ENCODE measurements around the gene ACOT13. TPM values are rescaled to one million over a fixed set of nuclear protein-coding genes. Genes with fewer than 3 reads are reported as not detected.
"Not testable (repeated sequence)": the region's sequence is repeated elsewhere in the genome, so short reads cannot be mapped to it uniquely, and the experiment has no call there.

ACOT13 gene
- total RNA-seq, 4 donors from 2014 or later: 5.8 to 9.4 (median 7.2) TPM

DNA sequence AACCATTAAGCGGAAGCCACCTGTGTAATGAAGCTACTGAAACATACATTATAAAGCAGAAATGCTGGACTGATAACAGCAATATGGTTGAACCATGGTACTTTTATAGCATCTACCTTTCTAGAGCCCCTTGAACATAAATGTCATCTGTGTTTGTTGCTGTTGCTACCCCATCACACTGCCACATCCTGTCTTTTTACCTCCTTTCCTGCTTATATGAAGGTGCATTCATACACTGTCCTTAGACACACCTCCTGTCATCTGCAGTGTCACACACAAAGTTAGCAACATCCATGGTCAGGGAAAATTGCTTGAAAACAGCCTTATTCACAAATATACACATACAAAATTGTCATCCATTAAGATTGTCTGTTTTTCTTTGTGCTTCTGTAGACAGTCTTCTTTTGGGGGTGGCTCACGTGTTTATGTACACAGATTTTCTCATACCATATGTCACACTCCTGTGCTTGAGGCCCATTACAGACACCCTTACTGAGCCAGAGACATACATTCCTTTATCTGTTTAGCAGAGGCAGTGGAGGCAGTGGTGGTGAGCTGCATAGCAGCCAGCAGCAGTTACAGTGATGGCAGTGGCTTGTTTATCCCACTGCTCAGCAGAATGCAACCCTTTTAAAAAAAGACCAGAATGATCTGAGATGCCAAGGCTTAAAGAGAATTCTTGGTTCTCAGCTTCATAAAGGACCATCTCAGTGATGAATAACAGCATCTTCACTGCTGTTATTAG lies 26.1 kb downstream of the ACOT13 start:
- no peak overlapping the region for H3K27ac ChIP-seq (replicated peaks in 1 of 4)
- intact Hi-C loops (cut with DNase I): no loop called here
- 83% methylated on average over 2 of the region's 2 CpGs for WGBS

DNA sequence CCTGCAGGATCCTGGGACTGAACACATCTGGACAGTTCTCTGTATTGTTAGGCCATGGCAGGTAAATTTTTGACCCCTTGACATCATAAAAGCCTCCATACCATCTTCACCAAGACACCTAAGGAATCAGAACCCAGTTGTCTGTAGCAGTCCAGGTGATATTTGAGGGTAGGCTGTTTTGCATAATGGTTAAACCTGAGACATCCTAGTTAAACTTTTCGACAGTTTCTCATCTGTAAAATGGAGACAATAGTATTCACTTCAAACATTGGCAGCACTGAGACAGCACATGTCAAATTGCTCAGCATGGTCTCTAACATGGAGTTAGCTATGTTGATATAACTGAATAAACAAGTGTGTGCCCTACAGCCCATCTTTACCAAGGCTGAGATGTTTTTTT lies 27.3 kb downstream of the ACOT13 start:
- Histone ChIP-seq H3K4me1 (peaks cover 0 to 7% (median 0%) of the 10 kb centered on the region in 4 donors), H3K9me3 (no peaks in the 10 kb centered on the region), H3K27me3 (no peaks in the 10 kb centered on the region), H3K27ac (replicated peaks in 1 of 4) (no peak overlapping the region), H3K4me3 (no peak overlapping the region), H3K36me3 (peaks cover 0 to 10% (median 3%) of the 10 kb centered on the region in 4 donors)
- intact Hi-C loops (cut with DNase I): loop anchor here (2.0 kb wide), 1 partner anchor 111 kb away; no protein-coding TSS in a partner anchor
- 90% methylated on average over 1 of the region's 1 CpG for WGBS
- no peak for DNase-seq (ENCODE audit: extremely low spot score)
- TF ChIP-seq POLR2A (IDR thresholded peaks at IDR 0.05; ENCODE audit: low read depth) (no peak), EP300 (IDR thresholded peaks at IDR 0.05) (no peak)

More for the DNA sequence above, 26.1 kb downstream of the ACOT13 start:
- H3K4me3 ChIP-seq: no peak overlapping the region
- H3K36me3 ChIP-seq: peaks cover 0 to 5% (median 0%) of the 10 kb centered on the region in 4 donors
- no peak for DNase-seq (ENCODE audit: extremely low spot score)
- TF ChIP-seq EP300 (IDR thresholded peaks at IDR 0.05) (no peak), POLR2A (IDR thresholded peaks at IDR 0.05; ENCODE audit: low read depth) (no peak), POLR2AphosphoS5 (IDR thresholded peaks at IDR 0.05) (no peak)
- TF ChIP-seq, protein P1, sequence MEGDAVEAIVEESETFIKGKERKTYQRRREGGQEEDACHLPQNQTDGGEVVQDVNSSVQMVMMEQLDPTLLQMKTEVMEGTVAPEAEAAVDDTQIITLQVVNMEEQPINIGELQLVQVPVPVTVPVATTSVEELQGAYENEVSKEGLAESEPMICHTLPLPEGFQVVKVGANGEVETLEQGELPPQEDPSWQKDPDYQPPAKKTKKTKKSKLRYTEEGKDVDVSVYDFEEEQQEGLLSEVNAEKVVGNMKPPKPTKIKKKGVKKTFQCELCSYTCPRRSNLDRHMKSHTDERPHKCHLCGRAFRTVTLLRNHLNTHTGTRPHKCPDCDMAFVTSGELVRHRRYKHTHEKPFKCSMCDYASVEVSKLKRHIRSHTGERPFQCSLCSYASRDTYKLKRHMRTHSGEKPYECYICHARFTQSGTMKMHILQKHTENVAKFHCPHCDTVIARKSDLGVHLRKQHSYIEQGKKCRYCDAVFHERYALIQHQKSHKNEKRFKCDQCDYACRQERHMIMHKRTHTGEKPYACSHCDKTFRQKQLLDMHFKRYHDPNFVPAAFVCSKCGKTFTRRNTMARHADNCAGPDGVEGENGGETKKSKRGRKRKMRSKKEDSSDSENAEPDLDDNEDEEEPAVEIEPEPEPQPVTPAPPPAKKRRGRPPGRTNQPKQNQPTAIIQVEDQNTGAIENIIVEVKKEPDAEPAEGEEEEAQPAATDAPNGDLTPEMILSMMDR (IDR thresholded peaks at IDR 0.05): no peak
- peaks cover 0 to 7% (median 0%) of the 10 kb centered on the region in 4 donors for H3K4me1 ChIP-seq
- no peaks in the 10 kb centered on the region for H3K27me3 ChIP-seq
- H3K9me3 ChIP-seq: no peaks in the 10 kb centered on the region

DNA sequence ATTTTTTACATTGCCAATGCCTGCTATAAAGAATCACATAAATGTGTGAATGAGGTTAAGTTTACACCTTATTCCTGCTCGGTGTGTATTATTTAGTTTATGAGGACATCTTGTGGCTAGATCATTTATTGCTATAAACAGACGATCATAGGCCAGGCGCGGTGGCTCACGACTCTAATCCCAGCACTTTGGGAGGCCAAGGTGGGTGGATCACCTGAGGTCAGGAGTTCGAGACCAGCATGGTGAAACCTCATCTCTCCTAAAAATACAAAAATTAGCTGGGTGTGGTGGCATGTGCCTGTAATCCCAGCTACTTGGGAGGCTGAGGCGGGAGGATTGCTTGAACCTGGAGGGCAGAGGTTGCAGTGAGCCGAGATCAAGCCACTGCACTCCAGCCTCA lies 28.8 kb downstream of the ACOT13 start:
- not testable (repeated sequence) for H3K4me1 ChIP-seq; H3K9me3 ChIP-seq; H3K27me3 ChIP-seq; DNase-seq (ENCODE audit: extremely low spot score); H3K27ac ChIP-seq (replicated peaks in 1 of 4); H3K4me3 ChIP-seq
- WGBS: 36% methylated on average over 8 of the region's 8 CpGs
- H3K36me3 ChIP-seq: peaks cover 0 to 15% (median 5%) of the 10 kb centered on the region in 4 donors
- TF ChIP-seq, protein P1 (IDR thresholded peaks at IDR 0.05): peak; percentile 42 to 53 (median 52)
- intact Hi-C loops (cut with DNase I): loop anchor here (2.0 kb wide), 1 partner anchor 113 kb away; no protein-coding TSS in a partner anchor

DNA sequence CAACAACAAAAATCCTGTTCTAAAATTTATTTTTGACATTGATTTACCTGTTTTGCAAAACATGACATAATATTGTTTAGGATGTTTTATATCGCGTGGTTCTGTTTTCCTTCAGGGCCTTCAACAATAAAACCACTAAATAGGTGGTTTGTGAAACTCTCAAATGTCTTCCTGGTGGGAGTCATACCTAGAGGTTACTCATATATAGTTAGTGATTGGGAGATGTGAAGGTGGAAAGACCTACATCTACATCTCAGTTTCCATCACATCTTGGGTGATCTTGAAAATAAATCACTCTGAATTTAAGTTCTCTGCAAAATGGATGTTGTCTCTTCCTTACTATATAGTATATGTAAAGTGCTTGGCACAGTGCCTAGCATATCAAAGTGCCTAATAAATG lies 29.2 kb downstream of the ACOT13 start:
- intact Hi-C loops (cut with DNase I): no loop called here
- Histone ChIP-seq H3K4me1 (peaks cover 0 to 7% (median 0%) of the 10 kb centered on the region in 4 donors), H3K27me3 (no peaks in the 10 kb centered on the region), H3K27ac (replicated peaks in 1 of 4) (no peak overlapping the region), H3K36me3 (peaks cover 0 to 18% (median 5%) of the 10 kb centered on the region in 4 donors), H3K9me3 (no peaks in the 10 kb centered on the region), H3K4me3 (no peak overlapping the region)
- DNase-seq (ENCODE audit: extremely low spot score): no peak
- 93% methylated on average over 2 of the region's 2 CpGs for WGBS
- no peak for TF ChIP-seq EP300 (IDR thresholded peaks at IDR 0.05)
- no peak for TF ChIP-seq POLR2AphosphoS5 (IDR thresholded peaks at IDR 0.05)

DNA sequence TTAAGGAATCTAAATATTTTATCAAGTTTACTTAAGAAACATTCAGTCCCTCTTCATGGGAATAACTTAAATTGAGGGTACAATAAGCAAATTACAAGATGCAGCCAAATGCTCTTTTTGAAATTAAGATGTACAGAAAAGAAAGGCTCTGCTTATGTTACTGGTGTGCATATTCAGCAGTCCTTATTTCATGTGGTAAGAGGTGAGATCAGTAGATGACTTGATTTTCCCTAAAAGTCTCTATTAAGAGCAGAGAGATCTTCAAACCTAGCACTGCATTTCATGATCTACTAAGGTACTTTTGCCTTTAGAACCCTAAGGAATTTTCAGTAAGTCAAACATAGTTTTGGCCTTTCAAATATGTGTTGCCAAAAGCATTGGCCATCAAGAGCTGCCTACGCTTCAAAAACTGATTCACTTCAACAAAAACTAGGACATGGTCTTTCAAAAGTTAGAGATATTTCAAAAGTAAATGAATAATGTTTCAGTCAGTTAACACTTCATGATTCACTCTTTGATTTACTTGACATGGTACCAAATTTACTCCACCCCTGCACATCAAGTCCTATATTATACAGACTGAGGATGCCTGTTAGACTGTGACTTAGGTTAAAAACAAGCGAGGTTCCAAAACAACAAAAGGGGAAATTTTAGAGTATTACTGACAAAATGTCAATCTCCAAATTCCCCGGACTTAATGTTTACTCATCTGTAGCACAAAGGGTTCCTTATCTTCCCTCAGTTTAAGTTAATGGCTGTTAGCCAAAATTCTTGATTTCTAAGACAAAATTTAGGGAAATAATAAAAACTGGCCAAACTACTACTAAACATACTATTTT lies 32.9 kb downstream of the ACOT13 start:
- intact Hi-C loops (cut with DNase I): loop anchor here (10.0 kb wide), 1 partner anchor 275 kb away; no protein-coding TSS in a partner anchor
- H3K27ac ChIP-seq (replicated peaks in 1 of 4): peak overlapping the region in 1 of 4 donors; percentile 0

More for the DNA sequence above, 32.9 kb downstream of the ACOT13 start:
- Histone ChIP-seq H3K36me3 (peaks cover 3 to 54% (median 30%) of the 10 kb centered on the region in 4 donors), H3K9me3 (no peaks in the 10 kb centered on the region), H3K4me1 (peaks cover 0 to 7% (median 0%) of the 10 kb centered on the region in 4 donors), H3K27me3 (no peaks in the 10 kb centered on the region), H3K4me3 (no peak overlapping the region)
- no peak for DNase-seq (ENCODE audit: extremely low spot score)
- no peak for TF ChIP-seq POLR2A (IDR thresholded peaks at IDR 0.05; ENCODE audit: low read depth)
- 63% methylated on average over 3 of the region's 3 CpGs for WGBS

Data from esophagus muscularis mucosa (tissue), 4 donors.